ENCODE results near the gene CRACR2A.

The CRACR2A gene

DNA sequence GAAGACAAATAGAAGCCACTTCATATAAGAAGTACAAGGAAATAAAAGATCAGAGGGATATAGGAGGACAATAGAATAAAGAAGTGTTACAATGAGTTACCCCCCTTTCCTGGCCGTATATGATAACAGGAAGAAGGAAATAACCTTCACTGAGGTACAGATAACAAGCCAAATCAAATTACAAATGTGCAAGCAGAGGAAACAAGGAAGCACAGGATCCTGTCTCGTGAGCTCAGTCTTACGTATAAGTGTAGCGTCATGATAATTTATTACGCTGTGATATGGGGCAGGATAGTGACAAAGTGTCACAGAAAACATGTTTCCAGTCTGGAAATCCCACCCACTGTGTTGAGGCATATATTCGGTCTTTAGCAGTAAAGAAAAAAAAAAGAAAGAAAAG, 26.5 kb downstream of the CRACR2A start:
- TF ChIP-seq RAD21 (IDR thresholded peaks at IDR 0.05; ENCODE audit: low read depth): no peak
- TF ChIP-seq EP300 (IDR thresholded peaks at IDR 0.05; ENCODE audit: borderline replicate concordance): no peak
- TF ChIP-seq ZBTB7A (IDR thresholded peaks at IDR 0.05; ENCODE audit: low read depth): no peak
- no peak for TF ChIP-seq CEBPB (IDR thresholded peaks at IDR 0.05)
- TF ChIP-seq TEAD4 (IDR thresholded peaks at IDR 0.05): no peak
- TF ChIP-seq REST (IDR thresholded peaks at IDR 0.05; ENCODE audit: low read depth): no peak
- no peak for TF ChIP-seq NFIC (IDR thresholded peaks at IDR 0.05)
- TF ChIP-seq TCF12 (IDR thresholded peaks at IDR 0.05; ENCODE audit: low read depth): no peak
- TF ChIP-seq, protein P1, sequence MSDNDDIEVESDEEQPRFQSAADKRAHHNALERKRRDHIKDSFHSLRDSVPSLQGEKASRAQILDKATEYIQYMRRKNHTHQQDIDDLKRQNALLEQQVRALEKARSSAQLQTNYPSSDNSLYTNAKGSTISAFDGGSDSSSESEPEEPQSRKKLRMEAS (IDR thresholded peaks at IDR 0.05): no peak
- no peak for TF ChIP-seq USF1 (IDR thresholded peaks at IDR 0.05)
- TF ChIP-seq YY1 (IDR thresholded peaks at IDR 0.05; ENCODE audit: low read depth): no peak
- no peak for TF ChIP-seq EGR1 (IDR thresholded peaks at IDR 0.05)
- TF ChIP-seq TAF1 (IDR thresholded peaks at IDR 0.05; ENCODE audit: low read depth): no peak
- TF ChIP-seq CREB1 (IDR thresholded peaks at IDR 0.05; ENCODE audit: low read depth): no peak
- TF ChIP-seq FOXM1 (IDR thresholded peaks at IDR 0.05; ENCODE audit: borderline replicate concordance, low read depth): no peak

DNA sequence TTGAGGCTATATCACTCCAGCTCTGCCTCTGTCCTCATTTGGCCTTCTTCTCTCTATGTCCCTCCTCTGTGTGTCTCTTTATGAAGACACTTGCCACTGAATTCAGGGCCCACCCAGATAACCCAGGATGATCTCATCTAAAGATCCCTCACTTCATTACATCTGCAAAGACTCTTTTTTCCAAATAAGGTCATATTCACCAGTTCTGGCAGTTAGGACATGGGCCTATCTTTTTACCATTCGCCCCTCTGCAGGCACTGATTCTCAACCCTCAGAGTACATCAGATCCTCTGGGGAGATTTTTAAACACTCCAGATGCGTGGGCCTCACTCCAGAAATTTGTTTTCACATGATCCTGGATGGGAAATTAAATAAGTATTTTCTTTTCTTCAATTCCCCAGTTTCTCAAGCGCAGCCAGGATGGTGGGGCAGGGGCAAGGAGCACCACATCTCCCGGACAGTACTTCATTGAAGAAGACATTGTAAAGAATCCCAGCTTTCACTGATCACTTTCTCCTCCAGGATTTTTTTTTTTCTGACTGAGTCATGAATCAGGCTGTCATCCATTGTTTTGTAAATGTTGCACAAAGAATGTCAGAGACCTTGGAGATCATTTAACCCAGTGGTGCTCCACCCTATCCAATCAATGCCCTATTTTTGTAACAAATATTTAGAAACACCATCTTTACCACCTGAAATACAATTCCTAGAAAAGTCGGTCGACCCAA, 27.4 kb downstream of the CRACR2A start:
- TF ChIP-seq REST (IDR thresholded peaks at IDR 0.05; ENCODE audit: low read depth) (no peak), CEBPB (IDR thresholded peaks at IDR 0.05) (no peak), TCF12 (IDR thresholded peaks at IDR 0.05; ENCODE audit: low read depth) (no peak)

- TF ChIP-seq CEBPB (IDR thresholded peaks at IDR 0.05) (no peak), TEAD4 (IDR thresholded peaks at IDR 0.05) (no peak), YY1 (IDR thresholded peaks at IDR 0.05; ENCODE audit: low read depth) (no peak), REST (IDR thresholded peaks at IDR 0.05; ENCODE audit: low read depth) (no peak), USF1 (IDR thresholded peaks at IDR 0.05) (no peak), TAF1 (IDR thresholded peaks at IDR 0.05; ENCODE audit: low read depth) (no peak), TCF12 (IDR thresholded peaks at IDR 0.05; ENCODE audit: low read depth) (no peak), CREB1 (IDR thresholded peaks at IDR 0.05; ENCODE audit: low read depth) (no peak), EGR1 (IDR thresholded peaks at IDR 0.05) (no peak), RAD21 (IDR thresholded peaks at IDR 0.05; ENCODE audit: low read depth) (no peak), EP300 (IDR thresholded peaks at IDR 0.05; ENCODE audit: borderline replicate concordance) (no peak), NFIC (IDR thresholded peaks at IDR 0.05) (no peak), ZBTB7A (IDR thresholded peaks at IDR 0.05; ENCODE audit: low read depth) (no peak), FOXM1 (IDR thresholded peaks at IDR 0.05; ENCODE audit: borderline replicate concordance, low read depth) (no peak)
- TF ChIP-seq, protein P1 (IDR thresholded peaks at IDR 0.05): no peak
These were observed 28.7 kb downstream of the CRACR2A start for GRCh38 chr12:3723916-3724805.

DNA sequence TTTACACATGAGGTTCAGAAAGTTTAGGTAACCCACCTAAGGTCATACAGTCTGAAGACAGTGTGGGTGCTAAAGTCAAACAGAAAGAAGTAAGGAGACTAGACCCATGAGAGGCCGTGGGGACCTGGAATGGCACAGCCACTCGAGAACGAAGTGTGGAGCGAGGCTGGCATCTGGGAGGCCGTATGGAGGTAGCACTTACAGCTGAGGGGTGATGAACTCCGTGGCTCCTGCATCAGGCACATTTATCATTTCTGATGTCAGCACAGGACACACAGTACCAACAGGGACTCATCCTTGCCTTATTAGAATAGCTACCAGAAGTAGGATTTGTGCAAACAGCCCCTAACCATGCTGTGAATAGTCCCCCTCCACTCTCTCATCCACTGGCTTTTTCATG, 30.5 kb downstream of the CRACR2A start:
- TF ChIP-seq USF1 (IDR thresholded peaks at IDR 0.05) (no peak), CEBPB (IDR thresholded peaks at IDR 0.05) (no peak), FOXM1 (IDR thresholded peaks at IDR 0.05; ENCODE audit: borderline replicate concordance, low read depth) (no peak), ZBTB7A (IDR thresholded peaks at IDR 0.05; ENCODE audit: low read depth) (no peak)

Data from Ishikawa (cell line).